ENCODE data around the gene MDN1. TPM values are rescaled to one million over a fixed set of nuclear protein-coding genes. Genes with fewer than 3 reads are reported as not detected.

MDN1 gene
- total RNA-seq, 2 experiments from 2014 or later: 48.6 to 62.3 TPM

DNA sequence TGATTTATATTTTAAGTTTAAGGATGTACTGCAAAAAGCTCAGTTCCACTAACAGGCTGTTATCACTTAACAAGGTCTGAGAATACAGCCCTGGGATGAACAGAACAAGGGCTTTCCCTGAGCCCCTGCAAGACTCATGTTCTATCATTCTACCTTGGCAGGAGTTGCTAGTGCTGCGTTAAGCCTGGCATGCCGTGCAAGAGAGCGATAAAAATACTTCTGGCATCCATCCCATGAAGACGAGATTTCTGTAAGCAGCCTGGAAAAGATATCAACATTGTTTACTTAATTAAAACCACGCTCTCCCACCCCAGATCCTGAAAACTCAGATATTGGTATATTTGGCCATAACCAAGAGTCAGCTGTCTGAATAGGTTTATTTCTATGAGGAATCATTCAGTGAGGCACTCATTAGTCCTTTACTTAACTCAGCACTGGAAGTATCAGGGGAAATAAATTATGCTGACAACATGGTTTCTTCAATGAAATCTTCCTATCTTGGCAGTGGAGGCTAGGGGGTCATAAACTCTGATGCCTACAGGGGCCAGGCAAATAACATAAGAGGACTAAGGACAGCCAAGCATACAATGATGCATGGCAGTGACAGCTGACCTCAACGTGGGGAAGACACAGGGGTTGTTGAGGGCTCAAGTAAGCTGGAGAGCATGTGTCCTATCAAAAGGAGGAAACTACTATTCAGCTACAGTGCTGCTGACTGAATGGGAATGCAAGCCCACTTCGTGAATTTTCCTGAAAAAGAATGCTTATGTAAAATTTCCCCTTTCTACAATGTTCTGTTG, 143.4 kb downstream of the MDN1 start:
- ChIA-PET POLR2A (interaction anchor here (0.7 kb wide), 1 partner anchor 37 kb away, joined by 3 read pairs; no protein-coding TSS in a partner anchor), CTCF (ENCODE audit: unreplicated experiment) (no interaction called here)
- no peaks in the 10 kb centered on the region for H3K9me2 ChIP-seq (ENCODE audit: insufficient read depth, low read length)
- H3K4me3 ChIP-seq (ENCODE audit: low read depth, low read length, poor library complexity, severe bottlenecking): no peak overlapping the region
- H3K9me3 ChIP-seq (ENCODE audit: low read length): no peaks in the 10 kb centered on the region
- no peak overlapping the region for H2AFZ ChIP-seq (ENCODE audit: low read length)
- no peak overlapping the region for H3K27ac ChIP-seq (ENCODE audit: low read depth, low read length, poor library complexity, severe bottlenecking)
- no peaks in the 10 kb centered on the region for H4K20me1 ChIP-seq (ENCODE audit: insufficient read depth, low read length)
- no TSS peak for BruUV-seq (replicated peaks)
- no peaks in the 10 kb centered on the region for H3K4me1 ChIP-seq (ENCODE audit: insufficient read depth, low read length, poor library complexity, severe bottlenecking)
- TF ChIP-seq, protein P1, sequence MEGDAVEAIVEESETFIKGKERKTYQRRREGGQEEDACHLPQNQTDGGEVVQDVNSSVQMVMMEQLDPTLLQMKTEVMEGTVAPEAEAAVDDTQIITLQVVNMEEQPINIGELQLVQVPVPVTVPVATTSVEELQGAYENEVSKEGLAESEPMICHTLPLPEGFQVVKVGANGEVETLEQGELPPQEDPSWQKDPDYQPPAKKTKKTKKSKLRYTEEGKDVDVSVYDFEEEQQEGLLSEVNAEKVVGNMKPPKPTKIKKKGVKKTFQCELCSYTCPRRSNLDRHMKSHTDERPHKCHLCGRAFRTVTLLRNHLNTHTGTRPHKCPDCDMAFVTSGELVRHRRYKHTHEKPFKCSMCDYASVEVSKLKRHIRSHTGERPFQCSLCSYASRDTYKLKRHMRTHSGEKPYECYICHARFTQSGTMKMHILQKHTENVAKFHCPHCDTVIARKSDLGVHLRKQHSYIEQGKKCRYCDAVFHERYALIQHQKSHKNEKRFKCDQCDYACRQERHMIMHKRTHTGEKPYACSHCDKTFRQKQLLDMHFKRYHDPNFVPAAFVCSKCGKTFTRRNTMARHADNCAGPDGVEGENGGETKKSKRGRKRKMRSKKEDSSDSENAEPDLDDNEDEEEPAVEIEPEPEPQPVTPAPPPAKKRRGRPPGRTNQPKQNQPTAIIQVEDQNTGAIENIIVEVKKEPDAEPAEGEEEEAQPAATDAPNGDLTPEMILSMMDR (conservative IDR thresholded peaks at IDR 0.05; ENCODE audit: low read length): no peak
- no peak for TF ChIP-seq EZH2phosphoT487 (IDR thresholded peaks at IDR 0.05; ENCODE audit: borderline replicate concordance, low read depth, low read length)
- no peak for DNase-seq (ENCODE audit: low spot score)
- H3K79me2 ChIP-seq (ENCODE audit: insufficient read depth, low read depth, low read length): no peaks in the 10 kb centered on the region
- H3K36me3 ChIP-seq (ENCODE audit: insufficient read depth, low read length): peaks cover 97% of the 10 kb centered on the region
- no peak overlapping the region for H3K4me2 ChIP-seq (ENCODE audit: low read length)
- intact Hi-C loops (cut with micrococcal nuclease; ENCODE audit: unreplicated experiment): no loop called here

DNA sequence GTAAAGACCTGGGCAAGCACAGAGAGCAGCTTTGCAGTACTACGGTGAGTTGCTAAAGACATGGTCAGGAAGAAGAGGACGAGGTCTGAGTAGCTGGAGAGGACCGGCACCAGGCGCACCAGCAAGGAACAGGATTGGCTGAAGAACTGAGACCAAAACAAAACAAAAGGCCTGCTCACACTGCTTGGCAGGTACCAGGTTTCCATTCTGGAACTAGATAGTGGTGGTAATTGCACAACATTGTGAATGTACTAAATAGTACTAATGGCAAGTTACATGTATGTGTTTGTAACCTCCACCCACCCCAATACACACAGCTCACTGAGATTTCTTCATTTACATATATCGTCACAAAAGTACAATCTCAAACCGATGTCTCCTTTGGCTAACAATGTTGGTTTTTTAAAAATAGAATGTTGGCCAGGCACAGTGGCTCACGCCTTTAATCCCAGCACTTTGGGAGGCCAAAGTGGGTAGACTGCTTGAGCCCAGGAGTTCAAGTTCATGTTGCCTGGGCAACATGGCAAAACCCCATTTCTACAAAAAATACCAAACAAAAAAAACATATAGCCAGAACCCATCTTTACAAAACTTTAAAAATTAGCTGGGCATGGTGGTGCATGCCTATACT, 148.5 kb downstream of the MDN1 start:
- Histone ChIP-seq H3K9me2 (ENCODE audit: insufficient read depth, low read length) (no peaks in the 10 kb centered on the region), H4K20me1 (ENCODE audit: insufficient read depth, low read length) (no peaks in the 10 kb centered on the region), H3K36me3 (ENCODE audit: insufficient read depth, low read length) (peaks cover 95% of the 10 kb centered on the region), H3K27ac (ENCODE audit: low read depth, low read length, poor library complexity, severe bottlenecking) (no peak overlapping the region), H3K4me3 (ENCODE audit: low read depth, low read length, poor library complexity, severe bottlenecking) (no peak overlapping the region), H3K4me2 (ENCODE audit: low read length) (no peak overlapping the region), H3K9me3 (ENCODE audit: low read length) (no peaks in the 10 kb centered on the region), H2AFZ (ENCODE audit: low read length) (no peak overlapping the region), H3K79me2 (ENCODE audit: insufficient read depth, low read depth, low read length) (no peaks in the 10 kb centered on the region), H3K4me1 (ENCODE audit: insufficient read depth, low read length, poor library complexity, severe bottlenecking) (no peaks in the 10 kb centered on the region)
- ChIA-PET POLR2A (interaction anchor here (0.9 kb wide), 1 partner anchor 18 kb away, joined by 3 read pairs; no protein-coding TSS in a partner anchor), CTCF (ENCODE audit: unreplicated experiment) (no interaction called here)
- DNase-seq (ENCODE audit: low spot score): no peak
- no peak for TF ChIP-seq EZH2phosphoT487 (IDR thresholded peaks at IDR 0.05; ENCODE audit: borderline replicate concordance, low read depth, low read length)
- TF ChIP-seq, protein P1 (conservative IDR thresholded peaks at IDR 0.05; ENCODE audit: low read length): no peak
- intact Hi-C loops (cut with micrococcal nuclease; ENCODE audit: unreplicated experiment): loop anchor here (5.0 kb wide), 1 partner anchor 36 kb away; no protein-coding TSS in a partner anchor
- BruUV-seq (replicated peaks): no TSS peak

DNA sequence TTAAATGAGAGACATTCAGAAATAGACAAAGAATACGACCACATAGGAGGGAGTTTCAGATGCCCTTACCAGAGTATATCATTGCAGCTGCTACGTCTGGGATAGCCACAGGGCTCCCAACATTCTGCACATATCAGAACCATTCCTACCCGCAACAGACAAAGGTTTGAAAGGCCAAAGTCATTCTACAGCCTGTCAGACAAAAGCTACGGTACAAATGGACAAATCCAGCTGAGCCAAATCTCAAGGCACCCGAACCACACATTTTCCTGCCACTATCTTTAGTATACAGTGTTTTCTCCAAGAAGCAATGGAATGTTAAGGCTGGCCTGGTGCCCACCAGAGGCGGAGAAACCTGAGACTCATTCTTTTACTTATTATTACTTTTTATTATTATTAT, 150.6 kb downstream of the MDN1 start:
- H3K27ac ChIP-seq (ENCODE audit: low read depth, low read length, poor library complexity, severe bottlenecking): no peak overlapping the region
- no peaks in the 10 kb centered on the region for H4K20me1 ChIP-seq (ENCODE audit: insufficient read depth, low read length)
- no peaks in the 10 kb centered on the region for H3K9me3 ChIP-seq (ENCODE audit: low read length)
- H2AFZ ChIP-seq (ENCODE audit: low read length): no peak overlapping the region
- no peak for DNase-seq (ENCODE audit: low spot score)
- no peaks in the 10 kb centered on the region for H3K9me2 ChIP-seq (ENCODE audit: insufficient read depth, low read length)
- peaks cover 95% of the 10 kb centered on the region for H3K36me3 ChIP-seq (ENCODE audit: insufficient read depth, low read length)
- no peak overlapping the region for H3K4me3 ChIP-seq (ENCODE audit: low read depth, low read length, poor library complexity, severe bottlenecking)
- no peaks in the 10 kb centered on the region for H3K79me2 ChIP-seq (ENCODE audit: insufficient read depth, low read depth, low read length)
- no peak overlapping the region for H3K4me2 ChIP-seq (ENCODE audit: low read length)
- TF ChIP-seq, protein P1 (conservative IDR thresholded peaks at IDR 0.05; ENCODE audit: low read length): no peak
- TF ChIP-seq EZH2phosphoT487 (IDR thresholded peaks at IDR 0.05; ENCODE audit: borderline replicate concordance, low read depth, low read length): no peak
- ChIA-PET POLR2A (interaction anchor here (1.1 kb wide), 1 partner anchor 30 kb away, joined by 3 read pairs; the partner anchor contains the start of gene LYRM2), CTCF (ENCODE audit: unreplicated experiment) (no interaction called here)
- intact Hi-C loops (cut with micrococcal nuclease; ENCODE audit: unreplicated experiment): no loop called here
- H3K4me1 ChIP-seq (ENCODE audit: insufficient read depth, low read length, poor library complexity, severe bottlenecking): no peaks in the 10 kb centered on the region
- BruUV-seq (replicated peaks): no TSS peak

Data from OCI-LY7 (cell line).